Measurements from ENCODE around the gene IFNK. TPM values are rescaled to one million over a fixed set of nuclear protein-coding genes. Genes with fewer than 3 reads are reported as not detected.

Gene IFNK
- total and polyA plus RNA-seq, 10 donors: not detected

GRCh38 chr9:27545471-27545870 lies 21.4 kb downstream of the IFNK start:
- 80 to 94% (median 88%) methylated on average over 3 of the region's 3 CpGs for WGBS, 5 donors
- TF ChIP-seq CTCF (IDR thresholded peaks at IDR 0.05 in 8 of 11, conservative IDR thresholded peaks at IDR 0.05 in 3 of 11): no peak
- no peak for TF ChIP-seq POLR2AphosphoS5 (IDR thresholded peaks at IDR 0.05)
- TF ChIP-seq POLR2A (IDR thresholded peaks at IDR 0.05): no peak
- Histone ChIP-seq H3K9me3 (no peaks in the 10 kb centered on the region), H3K4me3 (no peak overlapping the region), H3K27ac (no peak overlapping the region), H3K27me3 (replicated peaks in 1 of 7) (no peaks in the 10 kb centered on the region), H3K36me3 (peaks cover 0 to 94% (median 18%) of the 10 kb centered on the region in 6 donors), H3K4me1 (peaks cover 0 to 7% (median under 1%) of the 10 kb centered on the region in 6 donors)
- DNase-seq: no peak
- intact Hi-C loops (cut with DNase I; ENCODE audit: low total_unique reads): no loop called here

DNA sequence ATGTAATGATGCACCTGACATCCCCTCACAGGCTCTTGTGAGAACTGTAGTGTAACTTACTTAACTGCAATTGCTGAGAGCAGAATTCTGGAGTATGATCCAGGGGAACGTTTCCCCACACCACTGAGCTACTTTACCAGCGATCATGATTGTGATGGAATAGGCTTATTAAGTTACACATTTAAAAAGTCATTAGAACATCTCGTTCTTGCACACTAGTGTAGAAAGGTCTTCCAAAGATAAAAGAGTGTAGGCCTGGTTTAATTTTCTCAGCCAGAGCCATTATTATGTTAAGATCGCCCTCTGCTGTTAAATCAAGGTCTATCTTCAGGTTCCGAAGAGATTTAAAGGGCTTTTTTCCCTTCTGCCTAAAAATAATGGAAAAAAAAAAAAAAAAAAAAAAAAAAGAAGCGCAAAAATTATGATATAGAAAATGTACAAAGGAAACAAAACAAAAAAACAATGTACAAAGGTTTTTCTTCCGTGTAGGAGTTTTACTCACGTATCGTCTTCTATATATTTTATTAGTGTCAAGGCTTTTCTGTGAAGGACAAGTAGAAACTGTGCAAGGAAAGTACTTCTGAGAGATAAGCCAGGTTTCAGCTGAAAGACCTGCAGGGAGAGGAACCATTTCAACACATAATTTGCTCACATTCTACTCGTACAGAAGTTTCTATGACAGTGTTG lies 24.1 kb downstream of the IFNK start:
- intact Hi-C loops (cut with DNase I; ENCODE audit: low total_unique reads): no loop called here
- H3K27me3 ChIP-seq (replicated peaks in 1 of 7): no peaks in the 10 kb centered on the region
- no peak overlapping the region for H3K4me3 ChIP-seq
- no peaks in the 10 kb centered on the region for H3K9me3 ChIP-seq
- DNase-seq: no peak
- TF ChIP-seq CTCF (IDR thresholded peaks at IDR 0.05 in 8 of 11, conservative IDR thresholded peaks at IDR 0.05 in 3 of 11) (peak in 9 of 11 experiments; percentile 9 to 67 (median 51)), POLR2AphosphoS5 (IDR thresholded peaks at IDR 0.05) (no peak)
- H3K27ac ChIP-seq: no peak overlapping the region
- WGBS, 5 donors: 57 to 71% (median 64%) methylated on average over 10 of the region's 10 CpGs
- peaks cover 0 to 7% (median 0%) of the 10 kb centered on the region in 6 donors for H3K4me1 ChIP-seq
- H3K36me3 ChIP-seq: peaks cover 0 to 99% (median 16%) of the 10 kb centered on the region in 6 donors

DNA sequence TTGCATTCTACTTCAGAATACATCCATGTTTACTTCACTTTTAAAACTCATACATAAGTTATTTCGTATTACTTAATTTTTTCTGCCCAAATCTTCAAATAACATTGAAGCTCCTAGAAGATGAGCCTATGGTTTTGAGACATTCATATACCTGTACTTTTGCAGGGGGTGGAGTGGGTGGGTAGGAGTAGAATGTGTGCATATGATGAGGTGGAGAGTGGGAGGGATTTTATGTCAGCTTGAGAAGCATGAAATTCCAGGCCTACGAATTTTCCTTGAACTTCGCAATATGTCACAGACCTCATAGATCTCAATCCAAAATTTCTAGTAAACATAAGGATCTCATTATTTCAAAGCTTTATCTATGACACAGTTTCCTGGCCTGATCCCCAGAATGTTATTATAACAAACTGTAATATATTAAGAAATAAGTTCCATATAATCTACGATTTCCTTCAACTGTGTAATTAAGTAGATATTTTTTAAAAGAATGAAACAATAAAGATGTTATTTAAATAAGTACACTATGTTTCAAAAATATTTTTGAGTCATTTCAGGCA lies 25.2 kb downstream of the IFNK start:
- DNase-seq: no peak
- Histone ChIP-seq H3K36me3 (peaks cover 0 to 99% (median 21%) of the 10 kb centered on the region in 6 donors), H3K4me1 (peaks cover 0 to 7% (median 0%) of the 10 kb centered on the region in 6 donors), H3K27me3 (replicated peaks in 1 of 7) (no peaks in the 10 kb centered on the region), H3K9me3 (no peaks in the 10 kb centered on the region), H3K4me3 (no peak overlapping the region), H3K27ac (no peak overlapping the region)
- TF ChIP-seq POLR2AphosphoS5 (IDR thresholded peaks at IDR 0.05) (no peak), CTCF (IDR thresholded peaks at IDR 0.05 in 8 of 11, conservative IDR thresholded peaks at IDR 0.05 in 3 of 11) (no peak), POLR2A (IDR thresholded peaks at IDR 0.05) (no peak)
- WGBS, 5 donors: 87 to 98% (median 94%) methylated on average over 4 of the region's 4 CpGs
- intact Hi-C loops (cut with DNase I; ENCODE audit: low total_unique reads): no loop called here

DNA sequence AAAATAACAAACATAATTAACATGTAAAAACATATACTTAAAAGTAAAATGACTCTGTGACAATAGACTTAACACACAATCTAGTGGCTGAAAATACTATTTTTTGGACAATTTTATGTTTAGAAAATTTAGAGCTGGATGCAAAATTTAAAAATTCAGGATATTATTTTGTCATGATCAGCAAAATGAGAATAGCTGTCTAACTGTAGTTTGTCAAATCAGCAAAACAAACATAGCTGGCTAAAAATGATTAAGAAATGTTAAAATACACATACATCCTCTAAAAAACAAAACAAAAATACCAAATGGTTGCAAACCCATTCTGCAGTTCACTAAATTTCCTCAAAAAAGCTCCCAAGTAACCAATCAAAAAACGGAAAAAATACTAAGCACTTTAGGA lies 30.6 kb downstream of the IFNK start:
- Histone ChIP-seq H3K9me3 (no peaks in the 10 kb centered on the region), H3K36me3 (peaks cover 7 to 100% (median 46%) of the 10 kb centered on the region in 6 donors), H3K27me3 (replicated peaks in 1 of 7) (no peaks in the 10 kb centered on the region), H3K27ac (no peak overlapping the region), H3K4me3 (no peak overlapping the region), H3K4me1 (no peaks in the 10 kb centered on the region)
- intact Hi-C loops (cut with DNase I; ENCODE audit: low total_unique reads): loop anchor here (5.0 kb wide), 1 partner anchor 222 kb away; no protein-coding TSS in a partner anchor
- WGBS, 5 donors: 90 to 100% (median 91%) methylated on average over 1 of the region's 1 CpG
- no peak for DNase-seq
- TF ChIP-seq POLR2AphosphoS5 (IDR thresholded peaks at IDR 0.05) (no peak), POLR2A (IDR thresholded peaks at IDR 0.05) (no peak), CTCF (IDR thresholded peaks at IDR 0.05 in 8 of 11, conservative IDR thresholded peaks at IDR 0.05 in 3 of 11) (no peak)

Measured in spleen (tissue), 11 donors.